Transverse colon (tissue), 4 donors: Measurements from ENCODE around the gene COL6A1. TPM values are rescaled to one million over a fixed set of nuclear protein-coding genes. Genes with fewer than 3 reads are reported as not detected.

Experiments used
- DNase-seq: peaks from one replicate; pipeline ENCODE4 v3.0.0-alpha.2; 2019
- H3K27ac ChIP-seq, 4 donors: fragments of 200-600 bp; sonication (generic); 2 replicates each; pipeline ENCODE4 v1.5.1; 2016 to 2018; ENCODE audit warnings: inconsistent platforms in 4 of 4
- H3K27me3 ChIP-seq: fragments of 200-600 bp; sonication (generic); 2 replicates; pipeline ENCODE4 v1.5.1; 2017; ENCODE audit warnings: inconsistent platforms
- H3K36me3 ChIP-seq, 4 donors: fragments of 200-600 bp; sonication (generic); 2 replicates each; pipeline ENCODE4 v1.5.1; 2017 to 2019; ENCODE audit warnings: inconsistent platforms in 4 of 4
- H3K4me1 ChIP-seq, 4 donors: fragments of 200-600 bp; sonication (generic); 2 replicates each; pipeline ENCODE4 v1.5.1; 2017 to 2020; ENCODE audit warnings: inconsistent platforms in 4 of 4
- H3K4me3 ChIP-seq, 4 donors: fragments of 200-600 bp; sonication (generic); 1 replicate in 1 of 4; 2 replicates in 3 of 4; pipeline versions ENCODE4 v1.5.1 to v1.6.1; 2017 to 2019; ENCODE audit warnings: inconsistent platforms in 4 of 4
- H3K9me3 ChIP-seq, 2 donors: fragments of 200-600 bp; sonication (generic); 2 replicates each; pipeline ENCODE4 v1.5.1; 2017 to 2019; ENCODE audit warnings: inconsistent platforms in 2 of 2
- EP300 ChIP-seq: sonication (generic); formaldehyde crosslinking; IDR thresholded peaks from one replicate; pipeline ENCODE4 v1.6.1; 2017; ENCODE audit warnings: antibody characterized with exemption, low read depth
- POLR2A ChIP-seq: fragments of 450-650 bp; IDR thresholded peaks from one replicate; pipeline ENCODE4 v1.6.1; 2016; ENCODE audit warnings: antibody characterized with exemption, mild to moderate bottlenecking, moderate library complexity
- POLR2AphosphoS5 ChIP-seq, 3 donors: sonication (generic); formaldehyde crosslinking; IDR thresholded peaks; one replicate each; pipeline ENCODE4 v1.6.1; 2016; ENCODE audit warnings: antibody characterized with exemption in 3 of 3
- WGBS, 2 donors: methylation state at CpG; one replicate each; pipeline ENCODE4 v1.1.5; 2018; ENCODE audit warnings: low coverage in 1 of 2; 5-methylcytosine and 5-hydroxymethylcytosine counted together
- in situ Hi-C, 4 donors: fragments of 200-750 bp; cut with MboI; loops; one replicate each; pipeline versions ENCODE4 v1.15.0 to v1.15.1; 2017; ENCODE audit warnings: low sequenced_read_pairs in 3 of 4, low pct_ligation_motif_present in 1 of 4, low pct_unique_long_range_greater_than_20kb in 1 of 4
- intact Hi-C: fragments of 100-400 bp; cut with DNase I; formaldehyde crosslinking; loops from one replicate; pipeline ENCODE4 v1.15.1; 2023; ENCODE audit warnings: low total_unique reads
- total RNA-seq, 4 donors: library from RNA; depleted of rRNA; stranded (reverse); fragments of >200 nt; gene quantifications; one replicate each; pipeline ENCODE4 v1.1.0, GENCODE V29; 2016
- TF ChIP-seq, protein P1 (sequence below), 5 experiments: fragments of 200-600 bp in 3 of 5; fragments of 450-650 bp in 2 of 5; sonication (generic) in 3 of 5; IDR thresholded peaks; 1 replicate in 2 of 5; 2 replicates in 3 of 5; pipeline ENCODE4 v1.5.1; 2016 to 2017; ENCODE audit warnings: antibody characterized with exemption in 5 of 5, inconsistent platforms in 3 of 5, mild to moderate bottlenecking in 2 of 5, moderate library complexity in 1 of 5

COL6A1 gene, protein sequence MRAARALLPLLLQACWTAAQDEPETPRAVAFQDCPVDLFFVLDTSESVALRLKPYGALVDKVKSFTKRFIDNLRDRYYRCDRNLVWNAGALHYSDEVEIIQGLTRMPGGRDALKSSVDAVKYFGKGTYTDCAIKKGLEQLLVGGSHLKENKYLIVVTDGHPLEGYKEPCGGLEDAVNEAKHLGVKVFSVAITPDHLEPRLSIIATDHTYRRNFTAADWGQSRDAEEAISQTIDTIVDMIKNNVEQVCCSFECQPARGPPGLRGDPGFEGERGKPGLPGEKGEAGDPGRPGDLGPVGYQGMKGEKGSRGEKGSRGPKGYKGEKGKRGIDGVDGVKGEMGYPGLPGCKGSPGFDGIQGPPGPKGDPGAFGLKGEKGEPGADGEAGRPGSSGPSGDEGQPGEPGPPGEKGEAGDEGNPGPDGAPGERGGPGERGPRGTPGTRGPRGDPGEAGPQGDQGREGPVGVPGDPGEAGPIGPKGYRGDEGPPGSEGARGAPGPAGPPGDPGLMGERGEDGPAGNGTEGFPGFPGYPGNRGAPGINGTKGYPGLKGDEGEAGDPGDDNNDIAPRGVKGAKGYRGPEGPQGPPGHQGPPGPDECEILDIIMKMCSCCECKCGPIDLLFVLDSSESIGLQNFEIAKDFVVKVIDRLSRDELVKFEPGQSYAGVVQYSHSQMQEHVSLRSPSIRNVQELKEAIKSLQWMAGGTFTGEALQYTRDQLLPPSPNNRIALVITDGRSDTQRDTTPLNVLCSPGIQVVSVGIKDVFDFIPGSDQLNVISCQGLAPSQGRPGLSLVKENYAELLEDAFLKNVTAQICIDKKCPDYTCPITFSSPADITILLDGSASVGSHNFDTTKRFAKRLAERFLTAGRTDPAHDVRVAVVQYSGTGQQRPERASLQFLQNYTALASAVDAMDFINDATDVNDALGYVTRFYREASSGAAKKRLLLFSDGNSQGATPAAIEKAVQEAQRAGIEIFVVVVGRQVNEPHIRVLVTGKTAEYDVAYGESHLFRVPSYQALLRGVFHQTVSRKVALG
- 100 to 1,000 TPM; 166 to 580 (median 346) TPM for total RNA-seq

DNA sequence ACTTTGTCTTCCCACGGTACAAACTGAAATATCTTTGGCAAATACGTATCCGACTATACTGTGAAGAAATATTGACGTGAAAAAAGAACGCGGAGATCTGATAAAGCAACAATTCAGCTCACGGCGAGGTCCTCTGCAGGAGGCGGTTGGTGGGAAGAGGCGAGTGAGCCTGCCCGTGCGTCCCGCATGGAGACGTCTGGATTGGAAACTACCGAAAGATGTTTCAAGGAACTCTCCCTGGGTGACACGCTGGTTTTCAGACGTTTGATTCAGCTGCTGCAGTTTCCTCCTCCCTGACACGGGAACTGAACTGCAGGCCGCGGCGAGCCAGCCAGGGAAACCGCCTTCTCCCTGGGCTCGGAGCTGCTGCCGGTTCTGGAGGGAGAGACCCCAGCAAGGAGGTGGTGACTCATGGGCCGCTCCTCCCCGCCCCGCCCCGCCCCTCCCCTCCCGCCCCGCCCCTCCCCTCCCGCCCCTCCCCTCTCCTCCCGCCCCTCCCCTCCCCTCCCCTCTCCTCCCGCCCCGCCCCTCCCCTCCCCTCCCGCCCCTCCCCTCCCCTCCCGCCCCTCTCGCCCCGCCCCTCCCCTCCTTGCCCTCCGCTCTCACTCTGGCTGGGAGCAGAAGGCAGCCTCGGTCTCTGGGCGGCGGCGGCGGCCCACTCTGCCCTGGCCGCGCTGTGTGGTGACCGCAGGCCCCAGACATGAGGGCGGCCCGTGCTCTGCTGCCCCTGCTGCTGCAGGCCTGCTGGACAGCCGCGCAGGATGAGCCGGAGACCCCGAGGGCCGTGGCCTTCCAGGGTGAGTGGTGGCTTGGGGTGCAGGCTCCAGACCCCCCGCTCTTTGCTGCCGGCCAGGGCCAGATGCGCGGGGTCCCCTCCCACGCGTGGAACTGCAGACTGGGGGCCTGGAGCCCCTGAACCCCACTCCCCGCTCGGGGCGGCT is at the start of gene COL6A1:
COL6A1 (plus strand) TSS at position 620 of the 941 bp plus-strand sequence; CDS start at position 701, 81 bp downstream.
- intact Hi-C loops: loop anchor here (2.0 kb wide), 1 partner anchor 75 kb away; no protein-coding TSS in a partner anchor
- WGBS, 2 donors: 0 to 6% methylated on average over 2 to 35 of the region's 63 CpGs

DNA sequence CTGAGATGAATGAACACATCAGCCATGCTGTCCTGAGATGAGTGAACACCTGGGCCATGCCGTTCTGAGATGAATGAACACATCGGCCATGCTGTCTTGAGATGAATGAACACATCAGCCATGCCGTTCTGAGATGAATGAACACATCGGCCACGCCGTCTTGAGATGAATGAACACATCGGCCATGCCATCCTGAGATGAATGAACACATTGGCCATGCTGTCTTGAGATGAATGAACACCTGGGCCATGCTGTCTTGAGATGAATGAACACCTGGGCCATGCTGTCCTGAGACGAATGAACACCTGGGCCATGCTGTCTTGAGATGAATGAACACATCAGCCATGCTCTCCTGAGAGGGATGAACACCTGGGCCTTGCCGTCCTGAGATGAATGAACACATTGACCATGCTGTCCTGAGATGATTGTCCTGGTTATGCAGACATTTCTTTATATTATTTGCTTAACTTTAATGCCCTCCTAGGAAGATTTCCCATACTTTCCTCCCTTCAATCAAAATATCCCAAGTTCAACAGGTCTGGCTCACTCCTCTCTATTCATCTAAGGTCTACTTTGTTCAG is 48.6 kb upstream of the COL6A1 start:
- Histone ChIP-seq H3K4me1 (no peaks in the 10 kb centered on the region), H3K36me3 (no peaks in the 10 kb centered on the region), H3K27me3 (no peaks in the 10 kb centered on the region), H3K4me3 (no peak overlapping the region), H3K27ac (no peak overlapping the region), H3K9me3 (no peaks in the 10 kb centered on the region)
- in situ Hi-C loops: no loop called here
- TF ChIP-seq, protein P1, sequence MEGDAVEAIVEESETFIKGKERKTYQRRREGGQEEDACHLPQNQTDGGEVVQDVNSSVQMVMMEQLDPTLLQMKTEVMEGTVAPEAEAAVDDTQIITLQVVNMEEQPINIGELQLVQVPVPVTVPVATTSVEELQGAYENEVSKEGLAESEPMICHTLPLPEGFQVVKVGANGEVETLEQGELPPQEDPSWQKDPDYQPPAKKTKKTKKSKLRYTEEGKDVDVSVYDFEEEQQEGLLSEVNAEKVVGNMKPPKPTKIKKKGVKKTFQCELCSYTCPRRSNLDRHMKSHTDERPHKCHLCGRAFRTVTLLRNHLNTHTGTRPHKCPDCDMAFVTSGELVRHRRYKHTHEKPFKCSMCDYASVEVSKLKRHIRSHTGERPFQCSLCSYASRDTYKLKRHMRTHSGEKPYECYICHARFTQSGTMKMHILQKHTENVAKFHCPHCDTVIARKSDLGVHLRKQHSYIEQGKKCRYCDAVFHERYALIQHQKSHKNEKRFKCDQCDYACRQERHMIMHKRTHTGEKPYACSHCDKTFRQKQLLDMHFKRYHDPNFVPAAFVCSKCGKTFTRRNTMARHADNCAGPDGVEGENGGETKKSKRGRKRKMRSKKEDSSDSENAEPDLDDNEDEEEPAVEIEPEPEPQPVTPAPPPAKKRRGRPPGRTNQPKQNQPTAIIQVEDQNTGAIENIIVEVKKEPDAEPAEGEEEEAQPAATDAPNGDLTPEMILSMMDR (IDR thresholded peaks at IDR 0.05): no peak
- TF ChIP-seq EP300 (no peak), POLR2AphosphoS5 (IDR thresholded peaks at IDR 0.05) (no peak), POLR2A (no peak)
- WGBS, 2 donors: 71 to 78% methylated on average over 6 to 9 of the region's 9 CpGs
- DNase-seq: no peak
- intact Hi-C loops: no loop called here

More for the DNA sequence above, at the start of gene COL6A1:
- peak within 1 kb of the TSS; percentile 42 to 73 (median 48) for H3K4me3 ChIP-seq
- H3K27ac ChIP-seq: peak within 1 kb of the TSS; percentile 87 to 96 (median 90)
- H3K27me3 ChIP-seq: peaks cover 42% of the 10 kb centered on the region
- H3K36me3 ChIP-seq: no peaks in the 10 kb centered on the region
- H3K9me3 ChIP-seq: no peaks in the 10 kb centered on the region
- peak; percentile 73 for DNase-seq
- TF ChIP-seq POLR2A (peak; percentile 43), POLR2AphosphoS5 (IDR thresholded peaks at IDR 0.05) (peak; percentile 75 to 89 (median 87)), EP300 (no peak)
- TF ChIP-seq, protein P1 (IDR thresholded peaks at IDR 0.05): no peak
- peaks cover 8 to 53% (median 21%) of the 10 kb centered on the region in 4 donors for H3K4me1 ChIP-seq
- in situ Hi-C loops: no loop called here

DNA sequence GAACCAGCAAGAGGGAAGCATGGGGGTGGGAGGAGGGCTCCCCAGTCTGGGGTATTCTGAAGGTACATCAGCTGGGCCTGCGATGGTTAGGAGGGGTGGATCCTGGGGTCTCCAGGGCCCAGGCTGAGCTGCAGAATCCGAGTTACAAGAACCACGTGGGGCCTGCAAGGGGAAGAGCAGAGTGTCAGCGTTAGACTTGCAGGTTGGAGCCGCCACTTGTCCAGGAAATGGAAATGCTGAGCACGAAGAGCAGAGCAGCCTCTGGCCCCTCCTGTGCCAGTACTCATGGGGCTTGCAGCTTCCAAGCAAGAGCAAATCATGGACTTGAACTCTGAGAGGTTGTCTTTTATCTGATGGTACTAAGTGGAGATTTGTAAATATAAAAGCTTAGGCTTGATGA is 47.5 kb upstream of the COL6A1 start:
- Histone ChIP-seq H3K36me3 (no peaks in the 10 kb centered on the region), H3K4me1 (no peaks in the 10 kb centered on the region), H3K27me3 (no peaks in the 10 kb centered on the region), H3K9me3 (no peaks in the 10 kb centered on the region), H3K27ac (no peak overlapping the region), H3K4me3 (no peak overlapping the region)
- DNase-seq: no peak
- WGBS, 2 donors: 66% methylated on average over 6 of the region's 6 CpGs; no CpG with 5 or more reads in 1 of the 2 donors
- TF ChIP-seq, protein P1 (IDR thresholded peaks at IDR 0.05): no peak
- no peak for TF ChIP-seq EP300
- no peak for TF ChIP-seq POLR2A
- TF ChIP-seq POLR2AphosphoS5 (IDR thresholded peaks at IDR 0.05): no peak
- in situ Hi-C loops (no loop called here), intact Hi-C loops (no loop called here)
